H1 (cell line): ENCODE results near the gene SPACA4. TPM values are rescaled to one million over a fixed set of nuclear protein-coding genes. Genes with fewer than 3 reads are reported as not detected.

ENCODE experiments used
- EP300 ChIP-seq, 2 experiments: IDR thresholded peaks; 1 replicate in 1 of 2; 2 replicates in 1 of 2; pipeline ENCODE4 v1.6.1; 2011 to 2012; ENCODE audit warnings: low read depth in 2 of 2, low read length in 2 of 2, mild to moderate bottlenecking in 2 of 2, borderline replicate concordance in 1 of 2, inconsistent platforms in 1 of 2, moderate library complexity in 1 of 2
- HDAC2 ChIP-seq, 2 experiments: fragments of 300-600 bp in 1 of 2; sonication (generic) in 1 of 2; IDR thresholded peaks; 2 replicates each; pipeline ENCODE4 v1.6.1; 2011 to 2012; ENCODE audit warnings: low read depth in 2 of 2, low read length in 2 of 2, mild to moderate bottlenecking in 2 of 2, moderate library complexity in 2 of 2, borderline replicate concordance in 1 of 2, inconsistent platforms in 1 of 2
- KDM5A ChIP-seq: fragments of 200-600 bp; IDR thresholded peaks from 2 replicates; pipeline ENCODE4 v1.7.1; 2012; ENCODE audit warnings: mild to moderate bottlenecking, low read length, inconsistent platforms, mixed read lengths
- polyA plus RNA-seq, 7 experiments: library from polyadenylated mRNA; depleted of rRNA in 3 of 7; stranded (reverse) in 5 of 7; unstranded in 2 of 7; fragments of >200 nt in 5 of 7; fragments of 200-250 nt in 2 of 7; gene quantifications; 1 replicate in 5 of 7; 2 replicates in 1 of 7; 4 replicates in 1 of 7; pipeline versions ENCODE4 v1.2.1 to v1.2.3, GENCODE V29; 2011 to 2013; ENCODE audit warnings: missing spikeins in 2 of 7, mixed read lengths in 2 of 7
- total RNA-seq: library from RNA; stranded (reverse); fragmentation: NEBNext Ultra II Directional; extraction: Animal tissue kit (Norgen Biotek cat#: 25700); gene quantifications from 2 replicates; pipeline ENCODE4 v1.2.1, GENCODE V29; 2021

Gene SPACA4
- total and polyA plus RNA-seq, 2 of the 8 experiments (the other 6 are each of a cell fraction or from before 2014, with no cell fraction given), result not detected

DNA sequence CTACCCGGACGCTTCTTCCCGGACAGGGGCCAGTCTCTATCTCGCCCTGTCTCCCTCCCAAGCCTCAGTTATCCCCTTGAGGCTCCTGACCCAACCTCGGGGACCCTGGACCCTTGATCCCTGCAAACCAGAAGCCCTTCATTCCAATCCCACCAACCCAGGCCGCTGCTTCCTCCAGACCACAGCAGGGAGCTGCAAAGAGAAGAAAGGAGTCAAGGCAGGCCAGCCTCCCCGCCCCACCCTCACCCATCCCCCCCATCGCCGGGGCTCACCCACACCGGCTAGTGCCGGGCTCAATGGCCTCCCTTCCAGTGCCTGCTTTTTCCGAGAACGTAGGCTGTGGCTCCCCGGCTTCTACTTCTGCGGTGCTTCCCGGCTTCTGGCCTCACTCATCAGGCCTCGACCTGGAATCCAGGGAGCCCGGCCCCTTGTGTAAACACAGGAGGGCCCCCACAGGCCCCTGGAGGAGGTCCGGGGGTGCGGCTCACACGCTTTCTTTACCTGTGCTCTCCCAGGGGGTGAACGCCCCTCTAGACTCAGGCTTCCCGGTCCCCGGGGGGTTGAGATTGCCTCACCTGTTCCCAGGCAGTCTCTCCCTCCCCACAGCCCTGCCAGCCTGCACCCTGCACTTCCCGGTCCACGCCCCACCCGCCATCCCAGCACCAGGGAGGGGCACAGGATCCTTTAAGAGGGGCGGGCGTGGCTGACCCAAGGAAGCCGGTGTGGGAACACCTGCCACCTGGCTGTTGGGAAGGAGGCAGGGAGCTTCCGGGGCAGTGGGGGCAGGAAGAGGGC, 8.1 kb downstream of the SPACA4 start, which contains the start of gene FAM83E (continued):
- TF ChIP-seq HDAC2 (IDR thresholded peaks at IDR 0.05; ENCODE audit: borderline replicate concordance in 1 of 2, low read depth in 2 of 2, low read length in 2 of 2), result 0 out of 4 replicates have a peak, but pooled peaks of 1 of the 2 experiments have one; percentile 35
- TF ChIP-seq KDM5A, result no peak
- TF ChIP-seq EP300 (IDR thresholded peaks at IDR 0.05; ENCODE audit: borderline replicate concordance in 1 of 2, low read depth in 2 of 2, low read length in 2 of 2), result peak in 1 of 2 experiments; percentile 54; a peak in 1 of 3 replicates
